PFSK-1 (cell line): ENCODE data around the gene DNAJB2.
A peak's percentile ranks its signal among the peaks of the same experiment; 100 is the strongest.

Source experiments
- FOXP2 ChIP-seq: optimal IDR thresholded peaks from 2 replicates; pipeline ENCODE3; 2011; ENCODE audit warnings: borderline replicate concordance, control low read depth, inconsistent platforms; ENCODE audit not compliant: insufficient read depth; ENCODE audit errors: extremely low read length, extremely low read depth
- POLR2AphosphoS5 ChIP-seq: IDR thresholded peaks from 2 replicates; pipeline ENCODE4 v1.6.1; 2012; ENCODE audit warnings: low read depth, mild to moderate bottlenecking, control low read depth, low read length, moderate library complexity
- REST ChIP-seq, 2 experiments: IDR thresholded peaks; 2 replicates each; pipeline versions ENCODE4 v1.6.1 to v1.8.0; 2011 to 2012; ENCODE audit warnings: low read depth in 2 of 2, low read length in 2 of 2, control low read depth in 1 of 2, inconsistent platforms in 1 of 2, mild to moderate bottlenecking in 1 of 2, moderate library complexity in 1 of 2; ENCODE audit not compliant: insufficient read depth in 1 of 2
- SIN3A ChIP-seq: IDR thresholded peaks from 2 replicates; pipeline ENCODE4 v1.6.1; 2012; ENCODE audit warnings: mild to moderate bottlenecking, low read length, moderate library complexity, borderline replicate concordance; ENCODE audit not compliant: insufficient read depth
- TAF1 ChIP-seq: IDR thresholded peaks from 2 replicates; pipeline ENCODE4 v1.6.1; 2012; ENCODE audit warnings: low read length, control low read depth, borderline replicate concordance; ENCODE audit not compliant: insufficient read depth

DNAJB2 gene

GRCh38 chr2:219273937-219274336 lies 5.2 kb upstream of the DNAJB2 start:
- TF ChIP-seq TAF1 (no peak), FOXP2 (no peak), POLR2AphosphoS5 (no peak), SIN3A (no peak), REST (IDR thresholded peaks at IDR 0.05; ENCODE audit: insufficient read depth in 1 of 2, low read depth in 2 of 2, low read length in 2 of 2) (no peak)

- no peak for TF ChIP-seq FOXP2
- TF ChIP-seq REST (IDR thresholded peaks at IDR 0.05; ENCODE audit: insufficient read depth in 1 of 2, low read depth in 2 of 2, low read length in 2 of 2): no peak
- TF ChIP-seq TAF1: no peak
- no peak for TF ChIP-seq POLR2AphosphoS5
- no peak for TF ChIP-seq SIN3A
Observed at GRCh38 chr2:219274361-219274921, 4.7 kb upstream of the DNAJB2 start.

- TF ChIP-seq POLR2AphosphoS5 (no peak), SIN3A (no peak), REST (IDR thresholded peaks at IDR 0.05; ENCODE audit: insufficient read depth in 1 of 2, low read depth in 2 of 2, low read length in 2 of 2) (0 out of 4 replicates have a peak, but pooled peaks of 1 of the 2 experiments have one; percentile 17), TAF1 (peak; percentile 44; the same call in 1 of the 2 replicates), FOXP2 (no peak)
Observed at GRCh38 chr2:219277703-219278654, 1.2 kb upstream of the DNAJB2 start.

- no peak; the same call in 1 of the 2 replicates for TF ChIP-seq POLR2AphosphoS5
- TF ChIP-seq SIN3A: no peak
- TF ChIP-seq FOXP2: no peak
- TF ChIP-seq TAF1: no peak
- no peak for TF ChIP-seq REST (IDR thresholded peaks at IDR 0.05; ENCODE audit: insufficient read depth in 1 of 2, low read depth in 2 of 2, low read length in 2 of 2)
Observed at GRCh38 chr2:219278655-219279150, 463 bp upstream of the DNAJB2 start.
